GM12873 (cell line): ENCODE data around the gene NAT9.

Source experiments
- CTCF ChIP-seq: IDR thresholded peaks from 2 replicates; pipeline ENCODE4 v1.5.1; 2012; ENCODE audit warnings: low read depth, mild to moderate bottlenecking, moderate library complexity, low read length, control low read depth; ENCODE audit not compliant: insufficient read depth; ENCODE audit errors: missing control alignments

NAT9 gene, protein sequence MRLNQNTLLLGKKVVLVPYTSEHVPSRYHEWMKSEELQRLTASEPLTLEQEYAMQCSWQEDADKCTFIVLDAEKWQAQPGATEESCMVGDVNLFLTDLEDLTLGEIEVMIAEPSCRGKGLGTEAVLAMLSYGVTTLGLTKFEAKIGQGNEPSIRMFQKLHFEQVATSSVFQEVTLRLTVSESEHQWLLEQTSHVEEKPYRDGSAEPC

GRCh38 chr17:74776044-74776962, at the start of gene NAT9:
TSS of gene NAT9 (minus strand) at chr17:74776345. CDS start at chr17:74775698, 647 bp downstream.
- no peak for TF ChIP-seq CTCF

GRCh38 chr17:74824961-74825627, 48.9 kb upstream of the NAT9 start:
- TF ChIP-seq CTCF: no peak

- TF ChIP-seq CTCF: no peak
These were observed 46.8 kb upstream of the NAT9 start for GRCh38 chr17:74822939-74823367.

GRCh38 chr17:74822335-74822938, 46.3 kb upstream of the NAT9 start:
- TF ChIP-seq CTCF: no peak

DNA sequence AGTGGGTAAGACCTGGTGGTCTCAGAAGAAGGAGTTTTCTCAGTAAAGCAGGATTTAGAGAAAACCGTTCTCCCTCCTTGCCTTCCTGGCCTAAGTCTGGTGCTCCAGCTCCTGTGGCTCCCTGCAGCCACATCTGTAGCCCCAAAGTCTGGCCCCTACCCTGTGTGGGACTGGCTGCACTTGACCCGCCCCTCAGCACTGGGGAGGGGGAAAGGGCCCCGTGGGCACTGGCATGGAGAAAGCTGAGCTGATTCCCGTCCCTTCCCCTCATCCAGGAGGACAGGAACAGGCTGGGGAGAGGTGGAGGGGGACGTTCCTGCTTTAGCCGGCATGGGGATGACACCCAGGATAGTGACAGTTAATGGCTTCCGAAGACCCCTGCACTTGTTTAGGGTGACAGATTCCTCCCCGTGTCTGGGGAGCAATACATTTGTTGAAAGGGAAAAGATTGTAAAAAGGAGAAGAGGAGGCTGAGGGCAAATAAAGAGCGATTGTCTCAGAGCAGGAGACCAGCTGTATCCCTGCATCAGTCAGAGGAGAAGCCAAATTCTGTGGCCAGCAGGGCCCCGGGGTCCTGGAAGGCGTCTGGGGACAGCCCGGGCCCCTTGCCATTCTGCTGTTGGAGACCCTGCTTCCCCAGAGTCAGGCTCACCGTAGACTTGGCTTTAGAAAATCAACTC, 45.6 kb upstream of the NAT9 start:
- no peak for TF ChIP-seq CTCF

- no peak for TF ChIP-seq CTCF
These were observed 43.8 kb upstream of the NAT9 start for GRCh38 chr17:74819801-74820436.
